ENCODE data around the gene CHMP3.
"Not testable (repeated sequence)": the region's sequence is repeated elsewhere in the genome, so short reads cannot be mapped to it uniquely, and the experiment has no call there.

CHMP3 gene

GRCh38 chr2:86513948-86514660 lies 49.1 kb downstream of the CHMP3 start:
- FAIRE-seq (no peak), DNase-seq (ENCODE audit: extremely low spot score, insufficient read length, low read depth) (no peak)

GRCh38 chr2:86512892-86513291 lies 50.4 kb downstream of the CHMP3 start:
- DNase-seq (ENCODE audit: extremely low spot score, insufficient read length, low read depth) (no peak), FAIRE-seq (peak; percentile 45)

- DNase-seq (ENCODE audit: extremely low spot score, insufficient read length, low read depth) (no peak), FAIRE-seq (no peak)
Observed at GRCh38 chr2:86512034-86512433, 51.2 kb downstream of the CHMP3 start.

- no peak for FAIRE-seq
- no peak for DNase-seq (ENCODE audit: extremely low spot score, insufficient read length, low read depth)
Observed at GRCh38 chr2:86510436-86510933, 52.8 kb downstream of the CHMP3 start.

GRCh38 chr2:86507600-86507999 lies 55.6 kb downstream of the CHMP3 start:
- DNase-seq (ENCODE audit: extremely low spot score, insufficient read length, low read depth) (no peak), FAIRE-seq (no peak)

- FAIRE-seq (no peak), DNase-seq (ENCODE audit: extremely low spot score, insufficient read length, low read depth) (no peak)
Observed at GRCh38 chr2:86500325-86501083, 62.7 kb downstream of the CHMP3 start.

- DNase-seq (ENCODE audit: extremely low spot score, insufficient read length, low read depth), result no peak
- no peak for FAIRE-seq
Observed at GRCh38 chr2:86499326-86499725, 63.9 kb downstream of the CHMP3 start.

GRCh38 chr2:86498468-86499260 lies 64.6 kb downstream of the CHMP3 start:
- no peak for FAIRE-seq

GRCh38 chr2:86496391-86496790 lies 66.9 kb downstream of the CHMP3 start:
- FAIRE-seq; DNase-seq (ENCODE audit: extremely low spot score, insufficient read length, low read depth): not testable (repeated sequence)

More at GRCh38 chr2:86498468-86499260, 64.6 kb downstream of the CHMP3 start:
- no peak for DNase-seq (ENCODE audit: extremely low spot score, insufficient read length, low read depth)

GRCh38 chr2:86492048-86492453 lies 71.2 kb downstream of the CHMP3 start:
- DNase-seq (ENCODE audit: extremely low spot score, insufficient read length, low read depth), result no peak

GRCh38 chr2:86491088-86491487 lies 72.2 kb downstream of the CHMP3 start:
- DNase-seq (ENCODE audit: extremely low spot score, insufficient read length, low read depth) (no peak), FAIRE-seq (no peak)

More at GRCh38 chr2:86492048-86492453, 71.2 kb downstream of the CHMP3 start:
- no peak for FAIRE-seq

- no peak for FAIRE-seq
- no peak for DNase-seq (ENCODE audit: extremely low spot score, insufficient read length, low read depth)
Observed at GRCh38 chr2:86490245-86490644, 73.0 kb downstream of the CHMP3 start.

- FAIRE-seq, result no peak
- DNase-seq (ENCODE audit: extremely low spot score, insufficient read length, low read depth), result no peak
Observed at GRCh38 chr2:86489542-86489941, 73.7 kb downstream of the CHMP3 start.

- FAIRE-seq, result no peak
Observed at GRCh38 chr2:86488561-86489250, 74.5 kb downstream of the CHMP3 start.

GRCh38 chr2:86487062-86487461 lies 76.2 kb downstream of the CHMP3 start:
- FAIRE-seq (no peak), DNase-seq (ENCODE audit: extremely low spot score, insufficient read length, low read depth) (no peak)

More at GRCh38 chr2:86488561-86489250, 74.5 kb downstream of the CHMP3 start:
- DNase-seq (ENCODE audit: extremely low spot score, insufficient read length, low read depth), result no peak

GRCh38 chr2:86485802-86486201 lies 77.4 kb downstream of the CHMP3 start:
- DNase-seq (ENCODE audit: extremely low spot score, insufficient read length, low read depth) (no peak), FAIRE-seq (no peak)

GRCh38 chr2:86485103-86485502 lies 78.1 kb downstream of the CHMP3 start:
- DNase-seq (ENCODE audit: extremely low spot score, insufficient read length, low read depth) (no peak), FAIRE-seq (no peak)

GRCh38 chr2:86484385-86484784 lies 78.9 kb downstream of the CHMP3 start:
- FAIRE-seq (no peak), DNase-seq (ENCODE audit: extremely low spot score, insufficient read length, low read depth) (no peak)

GRCh38 chr2:86482034-86482433 lies 81.2 kb downstream of the CHMP3 start:
- FAIRE-seq, result no peak
- DNase-seq (ENCODE audit: extremely low spot score, insufficient read length, low read depth), result no peak

GRCh38 chr2:86480105-86480504 lies 83.1 kb downstream of the CHMP3 start:
- no peak for FAIRE-seq
- no peak for DNase-seq (ENCODE audit: extremely low spot score, insufficient read length, low read depth)

All from GM18507 (cell line).